Measurements from ENCODE around the gene KMT2C. TPM values are rescaled to one million over a fixed set of nuclear protein-coding genes. Genes with fewer than 3 reads are reported as not detected.
"Not testable (repeated sequence)": the region's sequence is repeated elsewhere in the genome, so short reads cannot be mapped to it uniquely, and the experiment has no call there.

KMT2C gene
- total and polyA plus RNA-seq, 11 donors = 8.4 to 62.4 (median 42.2) TPM

- WGBS, 4 donors = 82 to 90% (median 85%) methylated on average over 3 of the region's 3 CpGs
- ATAC-seq = no peak
- Histone ChIP-seq H3K9me3 (no peaks in the 10 kb centered on the region), H3K4me3 (no peak overlapping the region), H3K4me1 (peaks cover 4 to 77% (median 59%) of the 10 kb centered on the region in 12 donors), H3K27ac (no peak overlapping the region), H3K27me3 (no peaks in the 10 kb centered on the region), H3K36me3 (no peaks in the 10 kb centered on the region)
- TF ChIP-seq POLR2A (IDR thresholded peaks at IDR 0.05) (no peak), CTCF (IDR thresholded peaks at IDR 0.05) (no peak)
- no peak for DNase-seq
- intact Hi-C loops (cut with DNase I) = loop anchor here in 6 of 10 donors (10.0 kb wide), 2 partner anchors 86 to 244 kb away; partner anchors contain the start of gene XRCC2 (in 2 of the 6)
Measured at GRCh38 chr7:152430854-152431253, 4.9 kb downstream of the KMT2C start.

GRCh38 chr7:152430118-152430517 lies 5.7 kb downstream of the KMT2C start:
- not testable (repeated sequence) for ATAC-seq, H3K36me3 ChIP-seq, H3K27me3 ChIP-seq, H3K9me3 ChIP-seq, DNase-seq, H3K4me3 ChIP-seq, H3K27ac ChIP-seq
- WGBS, 4 donors = 58 to 67% (median 65%) methylated on average over 5 of the region's 5 CpGs
- peaks cover 4 to 82% (median 62%) of the 10 kb centered on the region in 12 donors for H3K4me1 ChIP-seq
- intact Hi-C loops (cut with DNase I) = loop anchor here in 6 of 10 donors (10.0 kb wide), 2 partner anchors 85 to 245 kb away; partner anchors contain the start of gene XRCC2 (in 2 of the 6)

GRCh38 chr7:152424348-152425108 lies 11.3 kb downstream of the KMT2C start:
- peak in 2 of 4 donors; percentile 53 to 63 for ATAC-seq

GRCh38 chr7:152423991-152424347 lies 11.8 kb downstream of the KMT2C start:
- H3K36me3 ChIP-seq = no peaks in the 10 kb centered on the region
- no peak overlapping the region for H3K4me3 ChIP-seq
- no peak overlapping the region for H3K27ac ChIP-seq
- DNase-seq = no peak
- 77 to 88% (median 81%) methylated on average over 3 of the region's 3 CpGs for WGBS, 4 donors
- TF ChIP-seq CTCF (IDR thresholded peaks at IDR 0.05) (no peak), POLR2A (IDR thresholded peaks at IDR 0.05) (no peak)
- peaks cover 4 to 61% (median 29%) of the 10 kb centered on the region in 12 donors for H3K4me1 ChIP-seq
- H3K27me3 ChIP-seq = no peaks in the 10 kb centered on the region
- peaks cover 0 to 31% (median 0%) of the 10 kb centered on the region in 12 donors for H3K9me3 ChIP-seq
- ATAC-seq = no peak
- intact Hi-C loops (cut with DNase I) = no loop called here

More at GRCh38 chr7:152424348-152425108, 11.3 kb downstream of the KMT2C start:
- H3K27ac ChIP-seq = no peak overlapping the region
- DNase-seq = no peak
- no peaks in the 10 kb centered on the region for H3K27me3 ChIP-seq
- H3K4me3 ChIP-seq = no peak overlapping the region
- H3K4me1 ChIP-seq = peaks cover 4 to 61% (median 35%) of the 10 kb centered on the region in 12 donors
- peaks cover 0 to 31% (median 0%) of the 10 kb centered on the region in 12 donors for H3K9me3 ChIP-seq
- 74 to 82% (median 77%) methylated on average over 8 of the region's 8 CpGs for WGBS, 4 donors
- no peak for TF ChIP-seq CTCF (IDR thresholded peaks at IDR 0.05)
- TF ChIP-seq POLR2A (IDR thresholded peaks at IDR 0.05) = no peak
- intact Hi-C loops (cut with DNase I) = no loop called here
- no peaks in the 10 kb centered on the region for H3K36me3 ChIP-seq

GRCh38 chr7:152423171-152423570 lies 12.6 kb downstream of the KMT2C start:
- Histone ChIP-seq H3K4me1 (peaks cover 0 to 53% (median 22%) of the 10 kb centered on the region in 12 donors), H3K9me3 (peaks cover 0 to 31% (median 0%) of the 10 kb centered on the region in 12 donors)
- ATAC-seq; H3K27ac ChIP-seq; DNase-seq; H3K4me3 ChIP-seq; H3K36me3 ChIP-seq; H3K27me3 ChIP-seq; intact Hi-C loops (cut with DNase I): not testable (repeated sequence)
- WGBS, 4 donors = 92 to 98% (median 96%) methylated on average over 4 of the region's 4 CpGs

- ATAC-seq; H3K36me3 ChIP-seq; H3K27ac ChIP-seq; intact Hi-C loops (cut with DNase I); H3K4me3 ChIP-seq; DNase-seq; H3K27me3 ChIP-seq: not testable (repeated sequence)
- H3K9me3 ChIP-seq = peaks cover 0 to 31% (median 0%) of the 10 kb centered on the region in 12 donors
- H3K4me1 ChIP-seq = peaks cover 0 to 33% (median 11%) of the 10 kb centered on the region in 12 donors
Measured at GRCh38 chr7:152420950-152421349, 14.9 kb downstream of the KMT2C start.
